Left renal cortex interstitium (tissue), 4 donors: ENCODE data around the gene MELTF. TPM values are rescaled to one million over a fixed set of nuclear protein-coding genes. Genes with fewer than 3 reads are reported as not detected.

Source experiments
- DNase-seq, 4 donors: peaks; one replicate each; pipeline ENCODE4 v3.0.0-alpha.2; 2013; ENCODE audit warnings: low read depth in 4 of 4, low spot score in 2 of 4, missing footprints in 1 of 4
- polyA plus RNA-seq, 4 donors: library from polyadenylated mRNA; unstranded; fragments of 120-200 nt; gene quantifications; one replicate each; pipeline ENCODE4 v1.2.1, GENCODE V29; 2013; ENCODE audit not compliant: insufficient read length in 4 of 4

Gene MELTF
- polyA plus RNA-seq, 4 donors: 2.1 to 3.7 (median 3.0) TPM

- DNase-seq: no peak
These were observed 18.9 kb downstream of the MELTF start for GRCh38 chr3:197010556-197011351.

DNA sequence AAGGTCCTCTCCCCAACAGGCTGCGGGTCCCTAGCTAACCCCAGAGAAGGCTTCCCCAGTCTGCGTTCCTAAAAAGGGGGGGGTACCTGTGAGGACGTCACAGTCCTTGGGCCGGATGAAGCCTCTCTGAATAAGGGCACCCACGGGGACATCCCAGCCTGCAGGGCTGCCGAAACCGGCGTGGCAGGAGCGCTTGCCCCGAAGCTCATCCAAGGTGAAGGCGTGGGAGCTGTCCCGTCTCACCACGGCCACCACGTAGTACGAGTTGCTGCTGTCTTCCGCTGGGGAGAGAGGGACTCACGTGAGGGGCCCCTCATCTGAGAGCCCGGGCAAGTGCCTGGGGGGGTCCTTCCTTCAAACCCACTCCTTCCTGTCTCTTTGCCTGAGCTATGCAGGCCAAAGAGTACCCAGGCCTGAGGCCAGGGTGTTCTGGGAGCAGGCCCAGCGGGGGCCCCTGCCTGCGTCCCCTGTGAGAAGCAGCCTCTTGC, 20.0 kb downstream of the MELTF start:
- DNase-seq: no peak

DNA sequence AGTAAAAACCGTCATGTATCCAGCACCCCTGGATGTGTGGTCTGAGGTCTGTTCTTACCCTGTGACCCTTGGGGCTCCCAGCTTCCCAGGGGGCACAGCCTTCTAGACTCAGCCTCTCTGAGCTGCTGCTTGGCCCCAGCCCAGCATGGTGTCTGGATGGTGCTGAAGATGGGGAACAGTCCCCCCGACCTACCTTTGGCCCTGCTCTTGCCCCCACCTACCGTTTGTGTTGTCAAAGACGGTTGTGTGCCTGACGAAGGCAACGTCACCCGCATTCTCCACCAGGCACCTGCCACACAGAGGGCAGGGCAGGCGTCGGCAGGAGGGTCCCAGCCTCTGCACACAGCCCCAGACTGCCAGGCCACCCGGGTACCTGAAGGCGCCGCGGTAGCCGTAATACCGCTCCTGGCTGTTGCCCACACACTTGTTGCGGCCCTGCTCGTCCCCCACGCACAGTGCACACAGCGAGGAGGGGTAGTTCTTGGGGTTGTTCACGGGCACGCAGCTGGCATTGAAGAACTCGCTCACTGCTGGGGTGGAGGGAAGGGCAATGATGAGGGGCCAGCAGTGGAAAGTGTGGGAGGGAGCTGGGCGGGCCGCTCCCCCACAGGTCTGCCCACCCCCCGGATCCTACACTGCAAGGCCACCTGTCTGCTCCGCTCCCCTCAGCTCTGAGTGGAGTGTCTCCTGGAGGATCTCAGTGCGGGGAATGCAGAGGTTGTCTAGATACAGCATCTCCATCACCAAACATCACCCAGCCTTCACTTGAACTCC, 21.0 kb downstream of the MELTF start:
- DNase-seq: no peak

DNA sequence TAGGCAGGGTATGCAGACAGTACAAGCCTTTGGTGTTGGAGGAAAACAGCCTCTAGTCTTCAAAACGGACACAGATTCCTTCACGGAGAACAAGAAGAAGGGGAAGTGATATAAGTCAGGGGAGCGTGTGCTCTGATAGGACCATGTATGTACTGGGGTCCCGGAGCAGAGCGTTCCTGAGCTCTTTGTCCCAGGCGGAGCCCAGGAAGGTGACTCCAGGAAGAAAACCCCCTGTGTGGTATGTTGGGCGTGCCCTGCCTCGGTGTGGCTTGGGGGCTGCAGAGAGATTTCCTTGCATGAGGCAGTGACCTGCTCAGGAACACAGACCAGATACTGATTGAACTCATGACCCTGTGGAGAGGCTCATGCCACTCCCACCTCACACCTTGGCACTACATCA, 21.7 kb downstream of the MELTF start:
- DNase-seq: no peak

GRCh38 chr3:197007296-197007940, 22.2 kb downstream of the MELTF start:
- DNase-seq: no peak

DNA sequence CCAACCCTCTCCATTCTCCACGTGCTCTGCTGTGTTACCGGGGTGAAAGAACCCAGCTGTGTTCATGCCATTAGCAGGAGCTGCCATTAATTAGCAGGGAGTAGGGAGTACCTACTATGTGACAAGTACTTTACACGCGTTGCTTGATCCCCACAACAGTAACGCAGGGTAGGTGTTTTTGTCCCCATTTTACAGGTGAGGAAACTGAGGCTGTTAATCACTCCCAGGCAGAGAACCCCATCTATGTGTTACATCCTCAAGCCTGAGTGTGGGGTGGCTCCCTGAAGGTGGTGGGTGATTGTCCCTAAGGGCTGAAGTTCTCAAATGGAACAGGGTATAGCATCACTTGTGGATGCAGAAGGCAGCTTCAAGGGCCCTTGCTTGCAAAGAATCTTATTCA, 22.8 kb downstream of the MELTF start:
- DNase-seq: no peak

GRCh38 chr3:197006446-197006845, 23.2 kb downstream of the MELTF start:
- DNase-seq: no peak

GRCh38 chr3:197003461-197004385, 25.9 kb downstream of the MELTF start:
- DNase-seq: no peak

- no peak for DNase-seq
These were observed 26.7 kb downstream of the MELTF start for GRCh38 chr3:197002701-197003454.

- DNase-seq: no peak
These were observed 27.5 kb downstream of the MELTF start for GRCh38 chr3:197001972-197002700.

GRCh38 chr3:197001106-197001971, 28.3 kb downstream of the MELTF start:
- DNase-seq: no peak

GRCh38 chr3:197000211-197000610, 29.4 kb downstream of the MELTF start:
- no peak for DNase-seq

GRCh38 chr3:196998966-196999760, 30.5 kb downstream of the MELTF start:
- no peak for DNase-seq

DNA sequence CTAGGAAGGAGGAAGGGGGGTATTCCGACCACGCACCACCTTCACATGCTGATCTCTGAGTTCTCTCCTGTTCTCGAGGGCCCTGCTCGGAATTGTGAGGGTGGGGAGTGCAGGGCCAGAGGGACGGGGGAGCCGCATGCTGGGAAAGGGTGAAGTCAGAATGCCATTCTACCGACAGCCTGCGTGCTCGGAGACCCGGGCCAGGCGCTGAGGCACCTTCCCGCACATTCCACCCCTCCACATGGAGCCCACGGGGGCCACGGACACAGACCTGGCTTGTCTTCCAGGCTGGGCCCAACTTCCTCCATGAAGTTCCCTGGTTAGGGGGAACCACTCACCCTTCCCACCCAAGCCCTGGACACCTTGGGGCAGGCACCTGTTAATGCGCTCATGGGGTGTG, 32.3 kb downstream of the MELTF start:
- DNase-seq: no peak

DNA sequence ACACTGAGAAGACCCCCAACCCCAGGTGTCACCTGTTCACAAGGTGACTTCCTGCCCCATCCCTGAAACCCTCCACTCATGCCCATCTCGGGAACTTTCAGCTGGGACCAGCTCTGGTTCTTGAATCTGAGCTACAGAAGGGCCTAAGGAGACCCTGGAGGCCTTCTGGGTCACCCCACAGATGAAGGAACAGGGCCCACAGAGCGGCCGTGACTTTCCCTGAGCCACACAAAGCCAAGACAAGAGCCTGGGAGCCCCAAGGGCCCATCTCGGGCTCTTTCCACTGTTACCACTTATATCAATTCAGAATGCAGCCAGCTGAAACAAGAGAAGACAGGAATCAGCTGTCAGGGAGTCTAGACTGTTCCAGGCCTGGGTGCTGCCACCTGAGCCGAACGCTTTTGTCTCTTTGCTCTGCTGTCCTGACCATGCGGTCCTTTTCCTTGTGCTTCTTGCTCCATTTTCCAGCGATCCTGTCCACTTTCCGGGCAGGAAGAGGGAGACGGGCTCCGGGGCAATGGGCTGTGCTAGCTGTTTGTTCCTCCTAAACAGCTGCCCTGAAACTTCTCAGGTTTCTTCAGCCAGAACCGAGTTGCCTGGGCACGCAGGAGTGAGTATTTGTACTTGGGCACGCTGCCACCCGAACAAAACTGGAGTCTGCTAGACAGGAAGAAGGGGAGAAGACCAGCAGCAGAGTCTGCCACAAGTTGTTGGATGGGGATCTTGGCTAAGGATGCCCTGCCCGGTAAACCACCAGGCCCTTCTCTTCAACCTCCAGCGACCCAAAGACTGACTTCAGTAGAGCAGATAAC, 33.0 kb downstream of the MELTF start:
- DNase-seq: no peak

- no peak for DNase-seq
These were observed 33.8 kb downstream of the MELTF start for GRCh38 chr3:196995646-196996355.
